Activated CD4-positive, alpha-beta memory T cell treated with anti-CD3 and anti-CD28 coated beads, Interleukin-2, amount 10 ng/mL, durations not matched to agents 7 days and 5 days (primary cell): ENCODE results near the gene SGK2. TPM values are rescaled to one million over a fixed set of nuclear protein-coding genes. Genes with fewer than 3 reads are reported as not detected.
"Not testable (repeated sequence)": the region's sequence is repeated elsewhere in the genome, so short reads cannot be mapped to it uniquely, and the experiment has no call there.

Experiments used
- CTCF ChIA-PET: fragments of 350-600 bp; sonication (Branson Sonifier 250); formaldehyde crosslinking; loops from one replicate; lab custom pipeline; 2021; ENCODE audit warnings: antibody characterized with exemption, inconsistent platforms; lab: Charles Lee
- POLR2A ChIA-PET: fragments of 350-600 bp; sonication (Branson Sonifier 250); formaldehyde crosslinking; loops from one replicate; lab custom pipeline; 2021; ENCODE audit warnings: antibody characterized with exemption; lab: Charles Lee
- DNase-seq: peaks from one replicate; pipeline ENCODE4 v3.0.0-alpha.2; 2020
- H3K27ac Mint-ChIP-seq: one replicate; pipeline ENCODE4 v1.8.0; 2021; ENCODE audit warnings: mild to moderate bottlenecking, mixed read lengths
- H3K27me3 Mint-ChIP-seq: one replicate; pipeline ENCODE4 v1.8.0; 2021; ENCODE audit warnings: mixed read lengths
- H3K36me3 Mint-ChIP-seq: one replicate; pipeline ENCODE4 v1.8.0; 2021; ENCODE audit warnings: low read depth, mixed read lengths
- H3K4me1 Mint-ChIP-seq: one replicate; pipeline ENCODE4 v1.8.0; 2021; ENCODE audit warnings: mixed read lengths
- H3K4me3 Mint-ChIP-seq: one replicate; pipeline ENCODE4 v1.8.0; 2021; ENCODE audit warnings: mild to moderate bottlenecking, mixed read lengths
- H3K9me3 Mint-ChIP-seq: one replicate; pipeline ENCODE4 v1.8.0; 2021; ENCODE audit warnings: mixed read lengths
- total RNA-seq, 2 experiments: library from RNA; stranded (reverse); gene quantifications; one replicate each; pipeline ENCODE4 v1.2.3, GENCODE V29; 2021

The SGK2 gene
- total RNA-seq, 2 experiments from 2014 or later, result 0.53 TPM; not detected in 1

- H3K4me1 Mint-ChIP-seq, H3K4me3 Mint-ChIP-seq, CTCF ChIA-PET, H3K27me3 Mint-ChIP-seq, H3K9me3 Mint-ChIP-seq, DNase-seq, POLR2A ChIA-PET, H3K27ac Mint-ChIP-seq, H3K36me3 Mint-ChIP-seq: not testable (repeated sequence)
These were observed 43.1 kb downstream of the SGK2 start for GRCh38 chr20:43601960-43602359.

GRCh38 chr20:43603124-43603523, 44.3 kb downstream of the SGK2 start:
- no peaks in the 10 kb centered on the region for H3K4me1 Mint-ChIP-seq
- H3K36me3 Mint-ChIP-seq, result peaks cover 3% of the 10 kb centered on the region
- no peaks in the 10 kb centered on the region for H3K9me3 Mint-ChIP-seq
- no peak overlapping the region for H3K27ac Mint-ChIP-seq
- no peak for DNase-seq
- POLR2A ChIA-PET, result no interaction called here
- H3K27me3 Mint-ChIP-seq, result no peaks in the 10 kb centered on the region
- H3K4me3 Mint-ChIP-seq, result no peak overlapping the region
- CTCF ChIA-PET, result no interaction called here

GRCh38 chr20:43605715-43606114, 46.9 kb downstream of the SGK2 start:
- Mint-ChIP-seq H3K27ac (no peak overlapping the region), H3K9me3 (no peaks in the 10 kb centered on the region), H3K36me3 (peaks cover 3% of the 10 kb centered on the region), H3K27me3 (no peaks in the 10 kb centered on the region), H3K4me3 (no peak overlapping the region), H3K4me1 (no peaks in the 10 kb centered on the region)
- no peak for DNase-seq
- CTCF ChIA-PET, result interaction anchor here (0.7 kb wide), 1 partner anchor 516 kb away, joined by 5 read pairs; no protein-coding TSS in a partner anchor
- POLR2A ChIA-PET, result no interaction called here

- H3K9me3 Mint-ChIP-seq, DNase-seq, H3K4me1 Mint-ChIP-seq, POLR2A ChIA-PET, H3K27ac Mint-ChIP-seq, CTCF ChIA-PET, H3K36me3 Mint-ChIP-seq, H3K4me3 Mint-ChIP-seq, H3K27me3 Mint-ChIP-seq: not testable (repeated sequence)
These were observed 48.5 kb downstream of the SGK2 start for GRCh38 chr20:43607278-43607677.

- peaks cover 10% of the 10 kb centered on the region for H3K36me3 Mint-ChIP-seq
- no peaks in the 10 kb centered on the region for H3K27me3 Mint-ChIP-seq
- DNase-seq, result no peak
- no peaks in the 10 kb centered on the region for H3K4me1 Mint-ChIP-seq
- H3K4me3 Mint-ChIP-seq, result no peak overlapping the region
- no peak overlapping the region for H3K27ac Mint-ChIP-seq
- ChIA-PET CTCF (no interaction called here), POLR2A (no interaction called here)
- H3K9me3 Mint-ChIP-seq, result no peaks in the 10 kb centered on the region
These were observed 72.8 kb downstream of the SGK2 start for GRCh38 chr20:43631598-43631997.

Other genes starting within 250 kb of the SGK2 start
- gene SRSF6, start 101.1 kb upstream of the SGK2 start, total RNA-seq, result 100 to 1,000 TPM; 106 to 109 TPM
- 1 to 10 TPM; 7.3 to 7.4 TPM for gene L3MBTL1, start 51.3 kb upstream of the SGK2 start, total RNA-seq
- gene IFT52, start 31.9 kb downstream of the SGK2 start, total RNA-seq, result 10 to 100 TPM; 13.3 to 15.0 TPM
- 10 to 100 TPM; 73.5 to 76.6 TPM for gene MYBL2, start 108.1 kb downstream of the SGK2 start, total RNA-seq
- gene GTSF1L, start 168.0 kb downstream of the SGK2 start, total RNA-seq, result not detected